ENCODE data around the gene RTN4R.

RTN4R gene

DNA sequence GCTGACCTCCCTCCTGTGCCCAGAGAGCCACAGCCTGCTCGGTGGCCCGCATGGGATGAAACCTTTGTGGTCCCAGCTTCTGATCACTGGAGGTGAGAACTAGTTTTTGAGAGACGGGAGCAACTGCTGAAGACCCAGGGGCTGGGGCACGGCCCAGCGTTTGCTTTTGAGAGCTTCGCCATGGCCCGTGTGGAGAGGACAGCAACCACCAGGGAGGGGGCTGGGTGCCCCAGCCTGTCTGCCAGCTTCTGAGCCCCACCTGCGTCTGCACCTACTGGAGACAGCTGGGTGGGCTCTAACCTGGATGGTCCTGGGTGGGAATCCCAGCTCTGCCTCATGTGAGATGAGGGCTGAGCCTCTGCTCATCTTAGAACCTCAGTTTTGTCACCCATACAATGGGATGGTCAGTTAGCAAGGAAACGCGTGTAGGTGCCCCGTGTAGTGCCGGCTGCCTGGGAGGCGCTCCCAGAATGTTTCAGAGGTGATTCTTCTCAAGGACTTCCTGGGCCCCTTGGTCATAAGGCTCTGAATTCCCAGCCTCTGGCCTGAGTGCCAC, 66.2 kb downstream of the RTN4R start:
- DNase-seq (ENCODE audit: low read depth in 3 of 3): no peak

DNA sequence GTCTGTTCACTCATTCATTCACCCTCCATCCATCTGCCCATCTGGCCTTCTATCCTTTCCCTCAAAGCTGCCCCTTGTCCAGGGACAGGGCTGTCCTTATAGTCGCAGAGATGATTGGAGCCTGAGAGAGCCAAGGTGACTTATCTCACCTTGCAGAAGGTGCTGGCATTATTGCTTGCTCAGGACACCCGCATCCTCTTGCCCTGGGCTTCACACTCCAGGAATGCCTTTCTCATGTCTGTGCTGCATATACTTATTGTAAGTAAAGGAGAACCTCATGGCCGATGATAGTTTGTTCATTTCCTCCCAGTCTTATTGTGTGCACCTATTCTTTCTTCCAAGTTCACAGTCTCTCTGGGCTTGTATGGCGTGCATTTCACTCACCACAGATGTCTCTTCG, 68.2 kb downstream of the RTN4R start:
- no peak for DNase-seq (ENCODE audit: low read depth in 3 of 3)

DNA sequence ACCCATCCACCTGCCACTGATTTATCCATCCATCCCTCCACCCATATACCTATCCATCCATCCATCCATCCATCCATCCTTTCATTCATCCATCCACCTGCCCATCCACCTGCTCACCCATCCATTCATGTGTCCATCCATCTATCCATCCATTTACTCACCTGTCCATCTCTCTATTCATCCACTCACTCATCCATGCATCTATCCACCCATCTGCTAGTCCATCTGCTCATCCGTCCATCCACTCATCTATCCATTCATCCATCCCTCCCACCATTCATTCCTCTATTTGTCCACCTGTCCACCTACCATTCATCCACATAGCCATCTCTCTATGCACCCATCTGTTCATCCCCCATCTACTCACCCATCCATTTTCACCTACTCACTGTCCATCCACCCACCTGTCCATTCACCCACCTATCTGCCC, 68.7 kb downstream of the RTN4R start:
- no peak for DNase-seq (ENCODE audit: low read depth in 3 of 3)

DNA sequence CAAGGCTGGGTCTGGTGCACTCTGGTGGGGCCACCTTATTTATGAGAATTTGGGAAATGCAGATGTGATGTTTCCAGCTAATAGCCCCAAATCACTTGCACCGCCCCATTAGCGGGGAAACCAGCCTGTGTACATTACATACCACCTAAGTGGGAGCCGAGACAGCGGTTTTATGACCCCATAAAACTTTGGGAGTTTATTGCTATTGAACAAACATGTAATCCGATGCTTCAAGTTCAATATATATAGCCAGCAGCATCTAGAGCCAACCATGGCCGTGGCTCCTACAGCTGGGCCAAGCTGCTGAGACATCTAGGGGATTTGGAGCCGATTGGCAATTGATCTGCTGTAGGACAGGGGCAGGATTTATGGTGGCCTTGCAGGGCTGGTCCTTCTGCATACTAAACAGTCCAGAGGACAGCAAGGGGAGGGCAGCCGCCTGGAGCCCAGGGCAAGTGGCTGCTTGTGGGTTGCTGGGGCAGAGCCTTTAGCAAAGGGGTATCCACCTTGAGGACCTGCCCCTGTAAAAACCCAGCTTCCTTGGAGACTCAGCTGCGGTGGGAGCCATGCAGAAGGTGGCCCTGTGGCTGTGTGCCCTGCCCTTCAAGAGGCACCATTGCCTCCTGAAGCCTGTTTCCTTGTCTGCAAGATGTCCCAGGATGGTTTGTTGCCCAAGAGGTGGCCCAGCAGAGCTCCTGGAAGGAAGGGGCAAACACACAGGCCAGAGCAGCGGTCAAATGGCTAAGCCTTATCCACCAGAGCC, 69.4 kb downstream of the RTN4R start:
- no peak for DNase-seq (ENCODE audit: low read depth in 3 of 3)

DNA sequence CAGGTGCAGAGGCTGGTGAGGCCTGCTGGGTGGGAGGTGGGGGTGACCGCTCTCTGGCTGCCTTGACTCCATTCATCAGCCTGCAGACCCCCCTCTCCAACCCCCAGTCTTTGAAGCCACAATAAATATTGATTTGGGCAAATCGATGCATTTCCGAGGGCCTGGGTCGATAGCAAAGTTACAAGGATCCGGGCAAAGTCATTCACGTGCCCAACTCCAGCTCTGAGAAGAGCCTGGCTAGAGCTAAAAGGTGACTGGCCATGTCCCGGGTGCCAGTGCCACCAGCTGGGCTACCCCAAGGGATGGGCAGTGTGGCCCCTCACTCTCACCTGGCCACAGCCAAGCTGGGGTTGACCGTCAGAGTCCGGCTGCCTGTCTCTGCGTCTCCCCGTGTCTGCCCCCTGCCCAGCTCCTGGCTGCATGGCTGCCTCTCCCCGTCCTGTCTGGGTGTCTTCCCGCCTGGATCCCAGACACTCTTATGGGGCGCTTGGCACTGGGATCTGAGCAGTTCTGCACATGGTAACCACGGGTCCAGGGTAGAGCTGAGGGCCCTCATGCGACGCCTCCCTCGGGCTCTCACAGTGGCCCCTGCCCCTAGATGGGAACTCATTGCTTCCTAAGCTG, 70.6 kb downstream of the RTN4R start:
- DNase-seq (ENCODE audit: low read depth in 3 of 3): no peak

DNA sequence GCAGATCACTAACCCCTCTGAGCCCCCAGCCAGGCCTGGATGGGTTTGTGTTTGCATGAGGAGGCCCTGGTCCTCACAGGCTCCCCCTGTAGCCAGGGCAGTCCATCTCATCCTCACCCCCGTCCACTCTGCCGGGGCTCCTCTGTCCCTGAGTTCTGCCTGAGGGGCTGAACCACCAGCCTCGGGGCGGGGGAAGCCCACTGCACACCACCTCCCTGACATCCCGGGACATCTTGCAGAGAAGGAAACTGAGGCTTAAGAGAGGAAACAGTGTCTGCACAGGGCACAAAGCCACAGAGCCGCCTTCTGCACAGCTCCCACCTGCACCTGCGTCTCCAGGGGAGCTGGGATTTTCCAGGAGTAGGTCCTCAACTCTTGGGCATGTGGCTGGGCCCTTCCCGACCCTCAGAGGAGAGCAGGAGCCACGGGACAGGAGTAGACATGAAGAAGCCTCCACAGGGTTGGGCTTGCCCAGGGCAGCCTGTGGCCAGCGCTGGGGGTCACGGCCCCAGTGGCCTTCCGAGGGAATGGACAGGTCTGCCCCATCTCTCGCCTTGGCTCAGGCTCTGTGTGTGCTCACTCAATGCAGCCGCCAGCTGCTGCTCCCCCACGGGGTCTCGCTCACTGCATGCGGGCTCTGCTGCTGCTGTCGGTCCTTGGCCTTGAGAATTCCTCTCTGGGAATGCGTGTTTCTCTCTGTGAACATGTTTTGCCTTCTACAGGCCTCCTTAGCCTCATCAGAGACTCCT, 71.8 kb downstream of the RTN4R start:
- no peak for DNase-seq (ENCODE audit: low read depth in 3 of 3)

DNA sequence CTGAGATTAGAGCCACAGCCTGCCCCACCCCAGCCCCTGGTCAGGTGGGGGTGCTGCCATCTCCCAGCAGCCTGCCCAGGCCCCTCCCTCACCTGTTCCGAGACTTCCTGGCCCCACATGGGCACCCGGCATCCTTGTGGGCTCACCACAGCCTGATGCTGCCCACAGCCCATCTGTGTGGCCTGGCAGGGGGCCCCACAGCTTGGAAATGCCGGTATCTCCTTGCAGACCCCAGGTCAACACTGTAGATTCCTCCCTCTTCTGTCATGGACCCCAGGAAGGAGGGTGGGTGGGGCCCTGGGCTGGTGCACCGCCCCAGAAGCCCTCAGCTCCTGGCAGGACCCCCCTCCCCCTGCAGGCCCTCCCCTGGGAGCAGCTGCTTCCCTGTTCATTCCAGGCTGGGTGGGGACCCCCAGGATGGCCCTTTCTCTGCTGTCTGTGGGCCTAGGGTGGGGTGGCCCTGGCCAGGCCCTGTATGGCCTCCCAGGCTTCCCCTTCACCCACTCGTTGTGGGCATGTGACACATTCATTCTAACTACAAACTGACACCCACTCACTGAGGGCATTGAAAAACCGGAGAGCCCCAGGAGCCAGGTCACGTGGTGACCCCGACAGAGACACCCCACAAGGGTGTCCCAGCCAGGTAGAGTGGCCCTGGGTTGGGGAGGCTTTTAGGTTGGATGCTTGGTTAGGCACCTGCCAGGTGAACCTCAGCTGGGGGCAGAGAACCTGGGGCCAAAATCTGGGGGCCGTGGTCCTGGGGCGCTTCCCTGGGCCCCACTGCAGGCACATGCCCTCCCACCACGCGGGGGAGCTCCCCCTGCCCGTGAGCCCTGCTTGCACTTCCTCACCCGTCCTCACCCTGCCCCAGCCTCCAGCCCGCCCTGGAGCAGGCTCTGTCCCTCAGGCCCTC, 73.2 kb downstream of the RTN4R start:
- no peak for DNase-seq (ENCODE audit: low read depth in 3 of 3)

DNA sequence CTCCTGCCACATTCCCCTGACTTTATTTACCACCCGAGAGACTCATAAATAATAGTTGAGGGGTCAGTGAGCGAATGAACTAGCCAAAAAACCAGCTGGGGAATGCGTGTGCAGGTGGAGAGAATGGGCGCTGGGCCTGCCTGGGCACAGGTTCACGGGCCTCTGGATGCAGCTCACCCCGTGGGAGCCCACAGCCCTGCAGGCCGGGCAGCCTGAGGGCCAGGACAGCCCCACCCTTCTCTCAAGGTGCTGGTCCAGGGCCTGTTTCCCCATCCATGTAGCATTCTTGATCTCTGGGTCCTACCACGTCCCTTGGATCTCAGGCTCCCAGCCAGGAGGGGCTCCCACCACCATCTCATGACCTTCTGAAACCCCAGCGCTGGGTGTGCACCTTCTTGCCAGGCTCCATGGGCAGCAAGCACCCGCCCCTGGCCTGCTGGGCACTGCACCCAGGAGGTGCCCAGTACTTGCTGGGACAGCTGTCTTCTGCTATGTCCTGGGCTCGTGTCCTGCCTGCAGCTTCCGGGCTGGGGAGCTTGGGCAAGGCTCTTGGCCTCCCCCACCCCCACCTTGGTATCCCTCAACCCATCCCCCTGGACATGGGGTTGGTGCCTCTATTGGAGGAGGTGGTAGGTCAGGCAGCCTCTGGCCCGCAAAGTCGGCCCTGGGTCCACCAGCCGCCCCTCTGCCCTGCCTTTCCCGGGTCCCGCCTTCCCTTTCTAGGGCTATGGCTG, 74.2 kb downstream of the RTN4R start:
- no peak for DNase-seq (ENCODE audit: low read depth in 3 of 3)

DNA sequence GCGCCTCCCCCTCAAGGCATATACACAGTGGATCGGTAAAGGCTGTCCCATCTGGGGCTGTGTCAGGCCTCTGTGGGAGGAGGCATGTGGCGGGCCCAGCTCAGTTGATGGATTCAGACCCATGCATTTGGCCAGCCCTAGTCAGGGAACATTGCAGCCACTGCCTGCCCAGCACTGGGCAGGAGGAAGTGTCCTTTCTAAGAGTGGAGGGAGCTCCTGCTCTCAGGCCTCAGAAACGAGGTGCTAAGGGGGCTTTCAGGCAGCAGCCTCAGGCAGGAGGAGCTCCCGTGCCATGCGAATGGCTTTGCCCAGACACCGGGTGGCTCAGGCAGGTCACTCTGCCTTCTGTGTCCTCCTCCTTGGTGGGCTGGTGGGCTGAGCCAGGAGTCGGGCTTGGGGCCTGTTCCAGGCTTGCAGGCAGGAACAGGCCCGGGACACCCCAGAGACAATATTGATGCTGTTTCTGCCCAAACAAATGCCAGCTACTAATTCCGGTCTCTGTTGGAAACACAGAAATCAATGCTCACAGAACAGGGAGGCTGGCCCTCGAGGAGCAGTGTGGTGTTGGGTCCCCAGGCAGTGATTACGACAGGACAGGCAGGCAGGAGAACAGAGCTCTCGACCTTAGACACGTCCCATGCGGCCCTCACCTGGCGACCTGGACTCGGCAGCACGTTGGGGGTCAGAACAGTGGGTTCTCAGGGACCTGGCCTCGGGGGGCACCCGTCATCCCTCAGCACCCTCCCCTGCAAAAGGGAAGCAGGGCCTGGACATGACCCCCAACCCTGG, 75.0 kb downstream of the RTN4R start:
- DNase-seq (ENCODE audit: low read depth in 3 of 3): no peak

DNA sequence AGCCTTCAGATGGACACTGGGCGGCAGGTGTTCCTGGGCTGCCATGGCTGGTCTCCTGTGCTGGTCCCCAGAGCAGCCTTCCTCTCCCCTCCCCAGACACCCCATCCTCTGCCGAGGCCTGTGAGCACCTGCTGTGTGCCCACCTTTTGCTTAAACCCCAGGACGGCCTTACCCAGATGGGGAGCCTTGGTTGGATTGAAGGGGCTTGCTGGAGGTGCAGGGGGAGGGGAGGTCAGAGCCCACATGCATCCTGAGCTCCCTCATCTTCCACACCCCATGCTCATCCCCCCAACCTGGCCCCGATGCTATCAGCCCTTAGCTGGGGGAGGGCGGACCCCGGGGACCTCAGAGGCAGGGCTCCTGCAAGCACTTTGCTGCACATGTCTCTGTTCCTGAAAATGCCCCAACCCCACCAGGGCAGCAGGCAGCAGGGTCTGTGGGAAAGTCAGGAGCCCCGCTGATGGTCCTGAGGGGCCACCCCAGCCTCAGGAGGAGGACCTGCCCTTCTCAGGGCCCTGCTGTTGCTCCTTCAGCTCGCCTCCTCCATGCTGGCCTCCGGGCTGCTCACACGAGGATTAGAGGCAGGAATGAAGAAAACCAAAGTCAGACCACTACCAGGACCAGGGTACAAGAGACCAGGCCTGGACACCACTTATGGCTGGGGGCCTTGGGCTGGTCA, 75.7 kb downstream of the RTN4R start:
- no peak for DNase-seq (ENCODE audit: low read depth in 3 of 3)

DNA sequence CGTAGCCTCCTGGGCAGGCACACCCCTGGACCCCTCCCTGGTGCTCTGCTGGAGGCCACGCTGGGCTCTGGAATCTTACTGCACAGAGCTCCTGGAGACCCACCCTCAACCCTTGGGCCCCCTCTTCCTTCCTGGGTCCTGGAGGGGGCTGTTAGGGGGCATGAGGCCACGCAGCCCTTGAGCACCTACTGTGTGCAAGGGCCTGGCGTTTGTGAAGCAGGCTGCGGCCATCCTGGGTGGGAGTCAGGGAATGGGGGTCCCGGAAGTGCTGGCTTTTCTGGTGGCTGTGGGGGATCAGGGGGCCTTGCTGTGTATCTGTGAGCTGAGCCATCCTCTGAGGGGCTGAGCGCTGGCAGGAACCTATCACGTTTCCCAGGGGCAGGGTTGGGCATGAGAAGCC, 76.3 kb downstream of the RTN4R start:
- DNase-seq (ENCODE audit: low read depth in 3 of 3): no peak

Data from stimulated activated CD4-positive, alpha-beta T cell treated with anti-CD3 and anti-CD28 coated beads, TNF-alpha, amount 100 ng/mL, for 24 hours (primary cell).